Lung (tissue), 12 donors: ENCODE results near the gene QRICH2. TPM values are rescaled to one million over a fixed set of nuclear protein-coding genes. Genes with fewer than 3 reads are reported as not detected.

Source experiments
- ATAC-seq: fragments of 200-7000 bp; cut with Tn5 transposase; one replicate; pipeline ENCODE4 v1.9.1; 2020; ENCODE audit warnings: moderate number of reproducible peaks; ENCODE audit not compliant: insufficient read depth, low FRiP score
- DNase-seq, 3 donors: peaks; one replicate each; pipeline ENCODE4 v3.0.0-alpha.2; 2013 to 2017
- H3K27ac ChIP-seq, 2 donors: one replicate each; pipeline ENCODE4 v1.5.1; 2013; ENCODE audit warnings: mild to moderate bottlenecking in 2 of 2, moderate library complexity in 2 of 2, control low read depth in 1 of 2, inconsistent platforms in 1 of 2, low read depth in 1 of 2, low read length in 1 of 2
- H3K27me3 ChIP-seq, 3 donors: one replicate each; pipeline ENCODE4 v1.5.1; 2013; ENCODE audit warnings: low read length in 2 of 3; ENCODE audit not compliant: control insufficient read depth in 3 of 3, insufficient read depth in 3 of 3
- H3K36me3 ChIP-seq, 4 donors: one replicate each; pipeline ENCODE4 v1.5.1; 2013; ENCODE audit warnings: low read length in 4 of 4, mild to moderate bottlenecking in 1 of 4, moderate library complexity in 1 of 4; ENCODE audit not compliant: control insufficient read depth in 4 of 4, insufficient read depth in 4 of 4
- H3K4me1 ChIP-seq, 5 donors: one replicate each; pipeline ENCODE4 v1.5.1; 2013; ENCODE audit warnings: low read length in 5 of 5, mild to moderate bottlenecking in 2 of 5, moderate library complexity in 1 of 5; ENCODE audit not compliant: control insufficient read depth in 5 of 5, insufficient read depth in 5 of 5
- H3K4me3 ChIP-seq: one replicate; pipeline ENCODE4 v1.5.1; 2013; ENCODE audit warnings: mild to moderate bottlenecking, control low read depth, moderate library complexity
- H3K9ac ChIP-seq, 2 donors: one replicate each; pipeline ENCODE4 v1.5.1; 2013; ENCODE audit warnings: low read length in 2 of 2, control low read depth in 1 of 2; ENCODE audit not compliant: insufficient read depth in 1 of 2
- H3K9me3 ChIP-seq, 4 donors: one replicate each; pipeline ENCODE4 v1.5.1; 2013; ENCODE audit warnings: low read length in 3 of 4, mild to moderate bottlenecking in 1 of 4, moderate library complexity in 1 of 4; ENCODE audit not compliant: control insufficient read depth in 4 of 4, insufficient read depth in 3 of 4
- WGBS, 2 donors: extraction: QIAGEN DNeasy Blood & Tissue Kit; methylation state at CpG; one replicate each; pipeline ENCODE4 v1.1.7; 2013; 5-methylcytosine and 5-hydroxymethylcytosine counted together
- polyA plus RNA-seq, 2 donors: library from polyadenylated mRNA; stranded (reverse); fragments of 200-250 nt; gene quantifications; one replicate each; pipeline ENCODE4 v1.2.1, GENCODE V29; 2013
- total RNA-seq, 2 donors: library from RNA; depleted of rRNA in 1 of 2; stranded (reverse); fragments of >200 nt in 1 of 2; gene quantifications; one replicate each; pipeline ENCODE4 v1.2.1, GENCODE V29; 2014 to 2021
- TF ChIP-seq, protein P1 (sequence below): IDR thresholded peaks from 2 replicates; pipeline ENCODE4 v1.5.1; 2012; ENCODE audit warnings: mild to moderate bottlenecking; ENCODE audit errors: control extremely low read depth, extremely low read depth
- donor health status: control.
- donor health status: control.
- donor health status: Bipolar disorder and iron deficiency.
- donor health status: healthy.
- donor health status: DM: yes; HTN: yes; CAD: no.

The QRICH2 gene
- total and polyA plus RNA-seq, 4 donors, result 2.3 to 4.7 (median 2.7) TPM

DNA sequence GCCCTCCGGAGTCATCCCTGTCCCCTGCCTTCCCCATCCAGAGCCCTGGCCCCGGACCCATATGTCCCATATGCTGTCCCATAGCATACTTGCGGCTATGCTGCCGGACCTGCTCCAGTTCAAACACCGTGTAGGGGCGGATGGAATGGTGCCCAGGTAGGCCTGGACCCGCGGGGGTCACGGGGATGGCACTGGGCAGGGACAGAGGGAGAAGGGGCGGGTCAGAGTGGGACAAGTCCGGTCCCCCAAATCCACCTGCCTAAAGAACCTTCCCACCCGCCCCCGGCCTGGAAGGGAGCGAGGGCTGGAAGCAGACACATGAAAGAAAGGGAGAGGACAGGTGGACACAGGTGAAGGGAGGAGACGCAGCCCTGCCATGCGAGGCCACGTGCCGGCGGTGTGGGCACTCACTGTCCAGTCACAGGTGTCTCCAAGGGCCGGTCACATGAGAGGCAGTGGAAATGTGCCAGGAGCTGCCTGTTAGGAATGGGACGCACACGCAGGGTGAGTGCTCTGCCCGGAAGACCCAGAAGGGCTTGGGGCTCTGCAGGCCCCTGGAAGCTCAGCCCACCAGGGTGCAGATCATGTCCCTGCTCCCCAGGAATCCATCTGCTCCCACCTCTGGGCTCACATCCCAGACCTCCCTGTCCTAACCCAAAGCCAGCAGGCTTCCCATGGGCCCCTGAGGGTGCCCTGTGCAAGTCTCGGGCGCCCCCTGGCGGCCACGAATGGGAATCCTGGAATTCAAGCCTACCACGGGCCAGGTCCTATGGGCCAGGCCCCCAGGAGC lies 28.9 kb downstream of the QRICH2 start:
- WGBS, 2 donors, result 57 to 69% methylated on average over 28 of the region's 28 CpGs
- Histone ChIP-seq H3K9ac (no peak overlapping the region), H3K4me1 (peaks cover 0 to 10% (median 3%) of the 10 kb centered on the region in 5 donors), H3K4me3 (no peak overlapping the region), H3K9me3 (no peaks in the 10 kb centered on the region), H3K27ac (no peak overlapping the region), H3K36me3 (peaks cover 0 to 4% (median 0%) of the 10 kb centered on the region in 4 donors), H3K27me3 (no peaks in the 10 kb centered on the region)
- DNase-seq, result peak; percentile 84 to 90 (median 87)
- ATAC-seq, result peak; percentile 91
- TF ChIP-seq, protein P1, sequence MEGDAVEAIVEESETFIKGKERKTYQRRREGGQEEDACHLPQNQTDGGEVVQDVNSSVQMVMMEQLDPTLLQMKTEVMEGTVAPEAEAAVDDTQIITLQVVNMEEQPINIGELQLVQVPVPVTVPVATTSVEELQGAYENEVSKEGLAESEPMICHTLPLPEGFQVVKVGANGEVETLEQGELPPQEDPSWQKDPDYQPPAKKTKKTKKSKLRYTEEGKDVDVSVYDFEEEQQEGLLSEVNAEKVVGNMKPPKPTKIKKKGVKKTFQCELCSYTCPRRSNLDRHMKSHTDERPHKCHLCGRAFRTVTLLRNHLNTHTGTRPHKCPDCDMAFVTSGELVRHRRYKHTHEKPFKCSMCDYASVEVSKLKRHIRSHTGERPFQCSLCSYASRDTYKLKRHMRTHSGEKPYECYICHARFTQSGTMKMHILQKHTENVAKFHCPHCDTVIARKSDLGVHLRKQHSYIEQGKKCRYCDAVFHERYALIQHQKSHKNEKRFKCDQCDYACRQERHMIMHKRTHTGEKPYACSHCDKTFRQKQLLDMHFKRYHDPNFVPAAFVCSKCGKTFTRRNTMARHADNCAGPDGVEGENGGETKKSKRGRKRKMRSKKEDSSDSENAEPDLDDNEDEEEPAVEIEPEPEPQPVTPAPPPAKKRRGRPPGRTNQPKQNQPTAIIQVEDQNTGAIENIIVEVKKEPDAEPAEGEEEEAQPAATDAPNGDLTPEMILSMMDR, result peak; percentile 95

DNA sequence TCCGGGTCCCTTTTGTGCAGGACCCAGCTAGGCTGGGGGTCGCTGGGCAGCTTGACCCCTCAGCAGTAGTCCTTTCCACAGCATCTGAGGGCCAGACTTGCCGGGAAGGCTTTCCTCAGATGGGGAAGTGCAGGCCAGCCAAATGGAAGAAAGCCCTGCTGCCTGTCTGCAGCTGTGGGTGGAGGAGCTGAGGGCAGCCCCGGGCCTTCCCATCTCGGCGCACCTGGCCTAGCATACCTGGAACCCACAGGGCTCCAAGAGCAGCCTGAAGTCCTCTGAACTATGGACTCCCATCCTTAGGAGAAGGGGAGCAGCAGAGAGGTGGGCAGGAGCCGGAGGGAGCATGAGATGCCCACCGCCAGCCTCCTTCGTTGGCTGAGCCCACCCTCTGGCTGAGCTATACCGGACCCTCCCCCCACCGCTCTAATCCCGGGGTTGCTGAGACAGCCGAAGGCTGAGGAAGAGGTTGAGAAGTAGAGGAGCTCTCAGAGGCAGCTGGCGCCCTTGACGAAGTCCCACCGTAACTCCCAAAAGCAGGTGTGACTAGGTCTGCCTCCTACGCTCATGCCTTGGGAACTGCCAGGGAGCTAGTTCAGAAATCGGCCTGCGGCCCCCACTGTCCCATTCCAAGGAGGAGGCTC lies 29.7 kb downstream of the QRICH2 start:
- TF ChIP-seq, protein P1, result no peak
- ATAC-seq (no peak), DNase-seq (no peak)
- Histone ChIP-seq H3K9ac (no peak overlapping the region), H3K4me3 (no peak overlapping the region), H3K36me3 (peaks cover 0 to 4% (median 0%) of the 10 kb centered on the region in 4 donors), H3K27me3 (no peaks in the 10 kb centered on the region), H3K4me1 (peaks cover 0 to 17% (median 3%) of the 10 kb centered on the region in 5 donors), H3K27ac (no peak overlapping the region), H3K9me3 (no peaks in the 10 kb centered on the region)
- WGBS, 2 donors, result 90 to 94% methylated on average over 19 of the region's 19 CpGs

DNA sequence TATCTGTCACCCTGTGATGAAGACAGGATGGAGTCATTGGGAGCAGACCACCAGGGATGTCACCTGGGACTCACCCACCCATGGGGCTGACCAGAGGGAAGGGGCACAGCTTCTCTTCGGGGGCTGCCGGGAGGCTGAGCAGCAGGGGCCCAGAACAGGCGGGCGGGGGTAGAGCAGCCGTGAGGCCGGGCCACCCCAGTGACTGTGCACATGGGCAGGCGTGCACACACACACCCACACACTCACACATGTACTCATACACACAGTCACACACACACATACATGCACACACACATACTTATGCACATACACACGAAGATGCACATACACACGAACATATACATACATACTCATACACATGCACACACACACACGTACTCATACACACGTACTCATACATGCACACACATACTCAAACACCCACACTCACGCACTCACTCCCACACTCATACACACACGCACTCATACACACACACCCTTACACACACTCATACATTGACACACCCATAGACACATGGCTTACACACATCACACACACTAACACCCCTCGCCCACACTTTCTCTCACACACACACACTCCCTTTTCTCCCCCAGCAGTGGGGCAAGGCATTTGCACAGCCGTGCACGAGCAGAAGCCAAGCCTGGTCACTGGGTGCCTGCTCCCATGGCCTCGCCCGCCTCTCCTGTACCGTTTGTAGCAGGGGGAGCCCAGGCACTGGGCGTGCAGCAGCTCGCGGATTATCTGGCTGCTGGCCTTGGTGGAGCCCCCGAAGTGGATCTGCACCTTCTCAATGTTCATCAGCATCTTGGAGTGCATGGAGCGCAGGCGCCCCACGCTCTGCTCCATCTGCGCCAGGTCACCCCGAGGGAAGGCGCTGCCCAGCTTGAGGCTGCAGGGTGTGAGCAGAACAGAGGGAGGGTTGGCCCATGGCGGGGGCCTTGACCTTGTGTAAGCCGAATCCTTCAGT lies 30.5 kb downstream of the QRICH2 start:
- Histone ChIP-seq H3K9ac (no peak overlapping the region), H3K4me1 (peaks cover 0 to 24% (median 5%) of the 10 kb centered on the region in 5 donors), H3K27me3 (no peaks in the 10 kb centered on the region), H3K36me3 (peaks cover 0 to 4% (median 0%) of the 10 kb centered on the region in 4 donors), H3K9me3 (no peaks in the 10 kb centered on the region), H3K4me3 (no peak overlapping the region), H3K27ac (no peak overlapping the region)
- TF ChIP-seq, protein P1, result no peak
- WGBS, 2 donors, result 93 to 94% methylated on average over 31 of the region's 31 CpGs
- no peak for DNase-seq
- ATAC-seq, result no peak
